Stimulated activated CD8-positive, alpha-beta memory T cell treated with anti-CD3 and anti-CD28 coated beads, Interleukin-4, amount 100 ng/mL, for 4 hours (primary cell): Measurements from ENCODE around the gene SHB.

Experiments
- DNase-seq, 2 donors: peaks; one replicate each; pipeline ENCODE4 v3.0.0-alpha.2; 2020; ENCODE audit warnings: low read depth in 2 of 2, low spot score in 1 of 2

The SHB gene

GRCh38 chr9:37994639-37995347 is 74.2 kb downstream of the SHB start:
- no peak for DNase-seq

- DNase-seq, result no peak
Measured at GRCh38 chr9:37992924-37993349, 76.1 kb downstream of the SHB start.

GRCh38 chr9:37990404-37991015 is 78.5 kb downstream of the SHB start:
- no peak for DNase-seq

DNA sequence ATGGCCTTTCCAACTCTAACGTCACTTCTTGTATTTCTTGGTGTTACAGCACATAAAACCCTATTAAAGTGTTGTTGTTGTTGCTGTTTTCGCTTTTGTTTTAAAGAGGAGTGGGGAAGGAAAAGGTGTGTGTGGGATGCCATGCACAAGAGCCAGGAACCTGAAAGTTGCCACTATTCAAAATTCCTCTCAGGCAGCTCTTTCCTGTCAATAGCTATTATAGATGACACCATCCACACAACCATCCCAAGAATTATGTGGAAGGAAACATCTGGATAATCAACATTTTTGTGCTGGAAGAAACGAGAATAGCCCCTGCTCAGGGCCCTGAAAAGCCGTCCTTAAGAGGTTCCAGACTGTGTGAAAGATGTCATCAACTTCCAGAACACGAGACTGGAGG is 79.3 kb downstream of the SHB start:
- no peak for DNase-seq

- no peak for DNase-seq
Measured at GRCh38 chr9:37988602-37989001, 80.4 kb downstream of the SHB start.

- no peak for DNase-seq
Measured at GRCh38 chr9:37988041-37988440, 81.0 kb downstream of the SHB start.

GRCh38 chr9:37987467-37987981 is 81.5 kb downstream of the SHB start:
- no peak for DNase-seq

- DNase-seq, result no peak
Measured at GRCh38 chr9:37986771-37987258, 82.2 kb downstream of the SHB start.

GRCh38 chr9:37986001-37986400 is 83.0 kb downstream of the SHB start:
- no peak for DNase-seq

- DNase-seq, result no peak
Measured at GRCh38 chr9:37984672-37985611, 84.1 kb downstream of the SHB start.

DNA sequence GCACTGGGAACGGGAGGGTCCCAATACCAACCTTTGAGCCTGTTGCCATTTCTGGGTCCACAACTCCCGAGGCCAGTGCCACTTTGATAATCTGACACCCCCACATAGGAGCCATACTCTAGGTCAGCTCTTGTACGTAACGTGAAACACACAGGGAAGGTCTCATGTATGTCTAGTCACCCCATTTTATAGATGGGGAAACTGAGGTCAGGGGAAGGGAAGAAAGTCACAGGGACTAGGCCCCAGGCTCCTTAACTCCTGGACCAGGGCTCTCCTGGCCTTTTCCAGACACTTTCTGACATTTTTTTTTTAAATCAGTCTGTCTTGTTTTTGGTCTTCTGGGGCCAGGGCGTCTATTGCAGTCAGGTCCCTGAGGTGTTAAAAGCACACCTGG is 84.8 kb downstream of the SHB start:
- no peak for DNase-seq

GRCh38 chr9:37983381-37984067 is 85.5 kb downstream of the SHB start:
- DNase-seq, result no peak

DNA sequence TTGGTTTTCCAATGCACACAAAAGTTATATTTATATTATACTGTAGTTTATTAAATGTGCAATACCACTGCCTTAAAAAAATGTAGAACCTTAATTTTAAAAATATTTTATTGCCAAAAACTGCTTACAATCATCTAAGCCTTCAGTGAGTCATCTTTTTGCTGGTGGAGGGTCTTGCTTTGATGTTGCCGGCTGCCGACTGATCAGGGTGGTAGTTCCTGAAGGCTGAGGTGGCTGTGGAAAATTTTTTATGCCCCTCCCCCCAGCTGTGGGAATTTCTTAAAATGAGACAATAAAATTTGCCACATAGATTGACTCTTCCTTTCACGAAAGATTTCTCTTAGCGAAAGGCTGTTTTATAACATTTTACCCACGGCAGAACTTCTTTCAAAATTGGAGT is 89.2 kb downstream of the SHB start:
- DNase-seq, result no peak

DNA sequence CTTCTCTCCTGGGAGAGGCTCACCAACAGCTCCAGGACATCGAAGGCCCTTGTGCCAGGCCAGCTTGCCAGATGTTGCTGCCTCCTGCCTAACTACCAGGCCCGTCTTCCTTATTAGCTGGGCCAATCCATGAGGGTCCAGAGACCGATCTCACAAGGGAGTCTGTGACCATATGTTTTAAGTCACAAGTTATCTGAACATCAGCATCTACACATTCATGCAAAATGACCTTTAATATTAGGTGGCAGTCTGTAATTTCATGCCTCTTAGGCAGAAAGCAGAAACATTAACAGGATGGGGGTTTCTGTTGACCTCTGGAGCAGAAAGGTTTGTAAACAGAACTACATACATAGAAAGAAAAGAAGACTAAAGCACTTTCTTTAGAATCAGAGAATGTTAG is 90.0 kb downstream of the SHB start:
- DNase-seq, result no peak

DNA sequence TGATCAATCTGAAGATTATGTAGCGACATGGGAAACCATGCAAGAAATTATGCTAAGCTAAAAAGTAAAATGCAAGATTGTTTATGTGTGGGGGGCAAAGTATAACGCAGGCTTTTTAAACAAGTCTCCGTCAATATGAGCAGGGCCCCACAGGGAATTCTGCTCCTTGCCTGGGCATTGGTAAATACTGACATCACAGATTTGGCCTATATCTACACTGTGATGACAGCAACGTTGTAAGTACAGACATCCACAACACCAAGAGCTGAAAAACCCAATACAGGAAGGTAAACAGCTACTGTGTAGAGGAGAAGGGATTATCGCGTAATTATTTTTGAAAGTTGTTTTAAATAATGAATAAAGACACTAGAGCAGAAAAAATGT is 90.6 kb downstream of the SHB start:
- no peak for DNase-seq

GRCh38 chr9:37977851-37978480 is 91.1 kb downstream of the SHB start:
- no peak for DNase-seq

GRCh38 chr9:37976714-37977477 is 92.1 kb downstream of the SHB start:
- no peak for DNase-seq

- no peak for DNase-seq
Measured at GRCh38 chr9:37975639-37976038, 93.4 kb downstream of the SHB start.

DNA sequence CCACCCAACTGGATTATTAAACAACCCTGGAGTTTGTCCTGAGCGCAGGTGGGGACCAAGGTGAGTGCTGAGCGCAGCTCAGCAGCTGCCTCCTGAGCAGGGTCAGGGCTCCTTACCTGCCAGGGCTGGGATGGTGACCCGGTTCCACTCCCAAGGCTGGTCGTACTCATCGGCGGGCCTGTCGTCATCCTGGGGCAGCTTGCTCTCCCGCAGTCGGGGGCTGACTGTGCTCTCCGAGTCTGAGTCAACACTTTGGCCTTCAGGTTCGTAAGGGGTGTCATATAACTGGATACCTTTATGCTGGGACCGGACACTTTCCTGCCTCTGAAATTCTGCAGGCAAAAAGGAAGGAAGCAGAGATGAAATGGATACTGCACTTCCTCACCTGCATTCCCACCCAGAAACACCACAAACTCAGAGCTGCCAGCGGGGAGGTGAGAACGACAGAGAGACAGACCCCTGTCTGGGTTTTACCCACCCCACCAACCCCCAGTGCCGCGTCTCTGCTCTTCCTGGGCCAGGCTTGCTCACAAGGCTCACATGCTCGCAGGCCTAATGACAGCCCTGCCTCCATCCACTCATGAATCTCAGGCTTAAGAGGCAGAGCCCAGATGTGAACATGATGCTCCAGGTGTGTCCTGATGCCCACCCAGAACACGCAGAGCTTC is 94.4 kb downstream of the SHB start:
- DNase-seq, result no peak
